ENCODE data around the gene KDM5B.
A peak's percentile ranks its signal among the peaks of the same experiment; 100 is the strongest.

The KDM5B gene

DNA sequence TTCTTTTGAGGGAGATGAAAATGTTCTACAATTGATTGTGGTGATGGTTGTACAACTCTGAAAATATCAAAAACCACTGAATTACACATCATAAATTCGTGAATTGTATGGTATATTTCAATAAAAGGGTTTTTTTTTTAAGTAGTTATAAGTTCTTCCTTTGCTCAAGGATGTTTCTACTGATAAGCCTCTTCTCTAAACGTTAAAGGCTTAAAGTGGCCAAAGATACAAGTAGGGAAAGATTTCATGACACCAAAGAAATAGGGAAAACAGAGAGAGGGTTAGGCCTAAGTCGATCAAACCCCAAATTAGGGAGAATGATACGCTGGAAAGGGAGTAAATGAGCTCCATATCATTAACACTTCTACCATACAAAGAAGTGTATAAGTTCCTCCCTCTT lies 4.1 kb downstream of the KDM5B start:
- DNase-seq (ENCODE audit: extremely low spot score): no peak
- CTCF ChIA-PET: no interaction called here
- POLR2A ChIA-PET: no interaction called here
- TF ChIP-seq CTBP1 (IDR thresholded peaks at IDR 0.05; ENCODE audit: borderline replicate concordance) (no peak), L3MBTL2 (conservative IDR thresholded peaks at IDR 0.05) (no peak), BHLHE40 (IDR thresholded peaks at IDR 0.05; ENCODE audit: borderline replicate concordance) (no peak), FOXA1 (IDR thresholded peaks at IDR 0.05) (no peak), ARNT (IDR thresholded peaks at IDR 0.05) (no peak), ZNF384 (IDR thresholded peaks at IDR 0.05) (no peak), HDGF (IDR thresholded peaks at IDR 0.05; ENCODE audit: borderline replicate concordance) (no peak), FOXK2 (IDR thresholded peaks at IDR 0.05) (no peak), ELF4 (IDR thresholded peaks at IDR 0.05) (no peak), SUZ12 (IDR thresholded peaks at IDR 0.05) (no peak), TARDBP (IDR thresholded peaks at IDR 0.05) (no peak), FOXM1 (IDR thresholded peaks at IDR 0.05; ENCODE audit: borderline replicate concordance) (no peak), SP1 (IDR thresholded peaks at IDR 0.05) (no peak), LEF1 (IDR thresholded peaks at IDR 0.05; ENCODE audit: borderline replicate concordance) (no peak)
- TF ChIP-seq, protein P1, sequence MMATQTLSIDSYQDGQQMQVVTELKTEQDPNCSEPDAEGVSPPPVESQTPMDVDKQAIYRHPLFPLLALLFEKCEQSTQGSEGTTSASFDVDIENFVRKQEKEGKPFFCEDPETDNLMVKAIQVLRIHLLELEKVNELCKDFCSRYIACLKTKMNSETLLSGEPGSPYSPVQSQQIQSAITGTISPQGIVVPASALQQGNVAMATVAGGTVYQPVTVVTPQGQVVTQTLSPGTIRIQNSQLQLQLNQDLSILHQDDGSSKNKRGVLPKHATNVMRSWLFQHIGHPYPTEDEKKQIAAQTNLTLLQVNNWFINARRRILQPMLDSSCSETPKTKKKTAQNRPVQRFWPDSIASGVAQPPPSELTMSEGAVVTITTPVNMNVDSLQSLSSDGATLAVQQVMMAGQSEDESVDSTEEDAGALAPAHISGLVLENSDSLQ (IDR thresholded peaks at IDR 0.05): no peak

DNA sequence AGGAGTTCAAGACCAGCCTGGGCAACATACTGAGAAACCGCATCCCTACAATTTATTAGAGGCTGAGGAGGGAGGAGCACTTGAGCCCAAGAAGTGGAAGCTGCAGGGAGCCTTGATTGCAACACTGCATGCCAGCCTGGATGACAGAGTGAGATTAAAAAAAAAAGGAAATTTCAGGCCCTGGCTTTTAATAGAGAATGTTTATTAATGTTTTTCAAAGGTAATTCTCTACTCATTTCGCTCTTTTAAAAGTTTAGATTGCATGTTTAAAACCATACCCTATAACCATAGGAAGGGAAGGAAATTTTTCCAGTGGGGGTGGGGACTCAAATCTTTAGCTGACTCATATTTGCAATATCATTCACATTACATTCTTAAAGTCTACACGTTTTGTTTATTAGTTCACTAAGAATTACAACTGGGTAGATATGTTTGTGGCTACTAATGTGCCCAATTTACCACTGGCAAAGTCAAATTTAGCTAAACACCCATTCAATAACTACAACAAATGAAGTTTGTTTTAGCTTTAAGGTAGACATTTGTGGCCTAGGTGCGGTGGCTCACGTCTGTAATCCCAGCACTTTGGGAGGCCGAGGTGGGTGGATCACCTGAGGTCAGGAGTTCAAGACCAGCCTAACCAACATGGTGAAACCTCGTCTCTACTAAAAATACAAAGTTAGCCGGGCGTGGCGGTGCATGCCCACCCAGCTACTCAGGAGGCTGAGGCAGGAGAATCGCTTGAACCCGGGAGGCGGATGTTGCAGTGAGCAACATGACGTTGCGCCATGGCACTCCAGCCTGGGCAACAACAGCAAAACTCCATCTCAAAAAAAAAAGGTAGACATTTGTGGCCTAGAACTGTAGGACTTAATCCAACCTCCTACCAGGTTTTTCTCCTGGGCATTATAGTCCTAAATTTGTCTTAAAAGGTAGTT lies 5.0 kb downstream of the KDM5B start:
- POLR2A ChIA-PET: no interaction called here
- TF ChIP-seq ARNT (IDR thresholded peaks at IDR 0.05) (no peak), BHLHE40 (IDR thresholded peaks at IDR 0.05; ENCODE audit: borderline replicate concordance) (no peak), SUZ12 (IDR thresholded peaks at IDR 0.05) (no peak), ZNF384 (IDR thresholded peaks at IDR 0.05) (peak; percentile 76), NFRKB (IDR thresholded peaks at IDR 0.05) (no peak), LEF1 (IDR thresholded peaks at IDR 0.05; ENCODE audit: borderline replicate concordance) (no peak), L3MBTL2 (conservative IDR thresholded peaks at IDR 0.05) (no peak), HDGF (IDR thresholded peaks at IDR 0.05; ENCODE audit: borderline replicate concordance) (no peak), FOXA1 (IDR thresholded peaks at IDR 0.05) (no peak), FOXM1 (IDR thresholded peaks at IDR 0.05; ENCODE audit: borderline replicate concordance) (no peak), FOXK2 (IDR thresholded peaks at IDR 0.05) (no peak), SP1 (IDR thresholded peaks at IDR 0.05) (no peak), TARDBP (IDR thresholded peaks at IDR 0.05) (no peak), ELF4 (IDR thresholded peaks at IDR 0.05) (no peak), CTBP1 (IDR thresholded peaks at IDR 0.05; ENCODE audit: borderline replicate concordance) (no peak)
- TF ChIP-seq, protein P1 (IDR thresholded peaks at IDR 0.05): peak; percentile 35
- no peak for DNase-seq (ENCODE audit: extremely low spot score)
- CTCF ChIA-PET: interaction anchor here (0.6 kb wide), 1 partner anchor 72 kb away, joined by 3 read pairs; no protein-coding TSS in a partner anchor

DNA sequence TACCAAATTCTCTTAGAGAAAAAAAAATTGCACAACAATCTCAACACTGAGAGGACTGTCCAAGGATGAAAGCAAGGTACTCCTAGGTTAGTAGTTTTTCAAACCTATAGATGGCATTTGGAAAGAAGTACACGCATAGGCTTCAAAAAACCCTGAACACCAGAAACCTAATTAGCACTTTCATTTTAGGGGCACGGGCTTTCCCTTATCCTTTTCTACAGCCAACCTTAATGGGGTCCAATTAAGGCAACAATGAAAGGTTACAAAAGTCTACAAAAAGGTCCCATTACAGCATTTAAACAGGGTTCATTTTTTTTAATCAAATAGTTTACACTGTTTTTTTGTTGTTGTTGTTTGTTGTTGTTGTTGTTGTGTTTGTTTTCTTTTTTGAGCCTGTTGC lies 6.2 kb downstream of the KDM5B start:
- TF ChIP-seq TARDBP (IDR thresholded peaks at IDR 0.05) (no peak), FOXM1 (IDR thresholded peaks at IDR 0.05; ENCODE audit: borderline replicate concordance) (no peak), SUZ12 (IDR thresholded peaks at IDR 0.05) (no peak), BHLHE40 (IDR thresholded peaks at IDR 0.05; ENCODE audit: borderline replicate concordance) (no peak), SP1 (IDR thresholded peaks at IDR 0.05) (no peak), ARNT (IDR thresholded peaks at IDR 0.05) (no peak), ZNF384 (IDR thresholded peaks at IDR 0.05) (no peak), NFRKB (IDR thresholded peaks at IDR 0.05) (no peak), HDGF (IDR thresholded peaks at IDR 0.05; ENCODE audit: borderline replicate concordance) (no peak), L3MBTL2 (conservative IDR thresholded peaks at IDR 0.05) (no peak), ELF4 (IDR thresholded peaks at IDR 0.05) (no peak), FOXA1 (IDR thresholded peaks at IDR 0.05) (no peak), FOXK2 (IDR thresholded peaks at IDR 0.05) (no peak), LEF1 (IDR thresholded peaks at IDR 0.05; ENCODE audit: borderline replicate concordance) (no peak), CTBP1 (IDR thresholded peaks at IDR 0.05; ENCODE audit: borderline replicate concordance) (no peak)
- TF ChIP-seq, protein P1 (IDR thresholded peaks at IDR 0.05): no peak
- no peak for DNase-seq (ENCODE audit: extremely low spot score)
- ChIA-PET CTCF (no interaction called here), POLR2A (no interaction called here)

DNA sequence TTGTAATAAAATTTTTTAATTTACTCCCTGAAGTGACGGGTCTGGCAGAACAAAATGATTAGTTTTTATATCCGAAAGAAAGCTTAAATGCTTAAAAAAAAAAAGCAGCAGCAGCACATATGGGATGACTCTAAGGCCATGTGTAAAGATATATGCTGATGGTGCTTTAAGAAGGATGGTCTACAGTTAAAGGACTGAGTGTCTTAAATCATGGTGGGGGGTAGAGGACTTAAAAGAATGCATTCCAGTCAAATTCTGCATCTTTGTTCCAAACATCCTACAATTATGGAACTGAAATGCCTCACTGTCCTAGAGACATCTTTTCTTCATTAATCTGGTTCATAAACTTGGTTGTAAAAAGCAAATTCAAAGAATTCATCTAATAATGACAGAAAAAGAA lies 7.0 kb downstream of the KDM5B start:
- TF ChIP-seq, protein P1 (IDR thresholded peaks at IDR 0.05): no peak
- no peak for TF ChIP-seq BHLHE40 (IDR thresholded peaks at IDR 0.05; ENCODE audit: borderline replicate concordance)
- no peak for TF ChIP-seq CTBP1 (IDR thresholded peaks at IDR 0.05; ENCODE audit: borderline replicate concordance)
- no peak for TF ChIP-seq HDGF (IDR thresholded peaks at IDR 0.05; ENCODE audit: borderline replicate concordance)
- TF ChIP-seq FOXM1 (IDR thresholded peaks at IDR 0.05; ENCODE audit: borderline replicate concordance): no peak
- TF ChIP-seq L3MBTL2 (conservative IDR thresholded peaks at IDR 0.05): no peak
- no peak for TF ChIP-seq ARNT (IDR thresholded peaks at IDR 0.05)
- TF ChIP-seq SP1 (IDR thresholded peaks at IDR 0.05): no peak
- no peak for TF ChIP-seq FOXK2 (IDR thresholded peaks at IDR 0.05)
- no peak for TF ChIP-seq FOXA1 (IDR thresholded peaks at IDR 0.05)
- TF ChIP-seq ZNF384 (IDR thresholded peaks at IDR 0.05): no peak
- no peak for TF ChIP-seq NFRKB (IDR thresholded peaks at IDR 0.05)
- TF ChIP-seq TARDBP (IDR thresholded peaks at IDR 0.05): no peak
- no peak for TF ChIP-seq ELF4 (IDR thresholded peaks at IDR 0.05)
- TF ChIP-seq LEF1 (IDR thresholded peaks at IDR 0.05; ENCODE audit: borderline replicate concordance): no peak
- no peak for TF ChIP-seq SUZ12 (IDR thresholded peaks at IDR 0.05)
- ChIA-PET POLR2A (no interaction called here), CTCF (no interaction called here)
- no peak for DNase-seq (ENCODE audit: extremely low spot score)

Measured in HEK293T (cell line).